Measurements from ENCODE around the gene SP7.
"Not testable (repeated sequence)": the region's sequence is repeated elsewhere in the genome, so short reads cannot be mapped to it uniquely, and the experiment has no call there.

SP7 gene

GRCh38 chr12:53345486-53346188 lies 9.5 kb upstream of the SP7 start:
- no peak for DNase-seq

- DNase-seq = peak; percentile 56
These were observed 8.8 kb upstream of the SP7 start for GRCh38 chr12:53344824-53345485.

- no peak for DNase-seq
These were observed 8.3 kb upstream of the SP7 start for GRCh38 chr12:53344487-53344823.

GRCh38 chr12:53343969-53344368 lies 7.8 kb upstream of the SP7 start:
- no peak for DNase-seq

- DNase-seq = no peak
These were observed 7.3 kb upstream of the SP7 start for GRCh38 chr12:53343449-53343848.

- DNase-seq = no peak
These were observed 4.2 kb upstream of the SP7 start for GRCh38 chr12:53340398-53340797.

GRCh38 chr12:53338916-53339315 lies 2.8 kb upstream of the SP7 start:
- no peak for DNase-seq

- DNase-seq = no peak
These were observed 1.9 kb upstream of the SP7 start for GRCh38 chr12:53338017-53338416.

- no peak for DNase-seq
These were observed 1.3 kb downstream of the SP7 start for GRCh38 chr12:53334822-53335221.

GRCh38 chr12:53333845-53334244 lies 2.3 kb downstream of the SP7 start:
- no peak for DNase-seq

- DNase-seq = no peak
These were observed 2.9 kb downstream of the SP7 start for GRCh38 chr12:53333289-53333688.

GRCh38 chr12:53332744-53333143 lies 3.4 kb downstream of the SP7 start:
- DNase-seq = no peak

GRCh38 chr12:53332339-53332738 lies 3.8 kb downstream of the SP7 start:
- not testable (repeated sequence) for DNase-seq

GRCh38 chr12:53330671-53331070 lies 5.5 kb downstream of the SP7 start:
- no peak for DNase-seq

- DNase-seq = no peak
These were observed 8.1 kb downstream of the SP7 start for GRCh38 chr12:53328043-53328435.

- DNase-seq = no peak
These were observed 8.6 kb downstream of the SP7 start for GRCh38 chr12:53327435-53328042.

- DNase-seq = no peak
These were observed 9.5 kb downstream of the SP7 start for GRCh38 chr12:53326460-53327185.

- peak; percentile 7 for DNase-seq
These were observed 10.6 kb downstream of the SP7 start for GRCh38 chr12:53325511-53326061.

GRCh38 chr12:53324779-53325510 lies 11.2 kb downstream of the SP7 start:
- peak; percentile 77 for DNase-seq

- peak; percentile 36 for DNase-seq
These were observed 11.9 kb downstream of the SP7 start for GRCh38 chr12:53324113-53324778.

- DNase-seq = no peak
These were observed 15.6 kb downstream of the SP7 start for GRCh38 chr12:53320352-53321195.
